SU-DHL-6 (cell line): ENCODE data around the gene RASSF3.

Source experiments
- H2AFZ ChIP-seq: fragments of 200-600 bp; sonication (generic); 2 replicates; pipeline ENCODE4 v1.6.1; 2014; ENCODE audit warnings: low read depth, mild to moderate bottlenecking, moderate library complexity, mixed read lengths, antibody characterized with exemption, low read length; ENCODE audit not compliant: severe bottlenecking
- H3F3A ChIP-seq: fragments of 200-600 bp; shearing (Covaris generic); 2 replicates; pipeline ENCODE4 v1.6.0; 2016; ENCODE audit warnings: antibody characterized with exemption, mild to moderate bottlenecking; ENCODE audit not compliant: insufficient read depth
- H3K27ac ChIP-seq: fragments of 200-600 bp; sonication (generic); 2 replicates; pipeline ENCODE4 v1.5.1; 2016; ENCODE audit warnings: low read depth, mild to moderate bottlenecking, low read length, moderate library complexity, mixed read lengths
- H3K27me3 ChIP-seq: fragments of 200-600 bp; sonication (generic), shearing (Covaris generic); 2 replicates; pipeline ENCODE4 v1.6.0; 2014; ENCODE audit warnings: mild to moderate bottlenecking, low read length
- H3K36me3 ChIP-seq: fragments of 200-600 bp; sonication (generic); 2 replicates; pipeline ENCODE4 v1.6.1; 2014; ENCODE audit warnings: mild to moderate bottlenecking, low read length, mixed read lengths
- H3K4me2 ChIP-seq: fragments of 300-600, 200-600 bp; shearing (Covaris generic), sonication (generic); 2 replicates; pipeline ENCODE4 v1.6.0; 2014; ENCODE audit warnings: low read length, low read depth, mild to moderate bottlenecking; ENCODE audit not compliant: poor library complexity, severe bottlenecking
- H3K4me3 ChIP-seq: fragments of 200-600 bp; sonication (generic); 2 replicates; pipeline ENCODE4 v1.5.1; 2014; ENCODE audit warnings: antibody characterized with exemption, low read length, mild to moderate bottlenecking, mixed read lengths; ENCODE audit not compliant: insufficient read depth, poor library complexity, severe bottlenecking
- H3K79me2 ChIP-seq: fragments of 200-600 bp; sonication (generic); 2 replicates; pipeline ENCODE4 v1.6.1; 2014; ENCODE audit warnings: mild to moderate bottlenecking, low read length, moderate library complexity; ENCODE audit not compliant: insufficient read depth
- H3K9ac ChIP-seq: fragments of 200-600 bp; sonication (generic); 2 replicates; pipeline ENCODE4 v1.7.0; 2014; ENCODE audit warnings: mild to moderate bottlenecking, low read length
- H3K9me2 ChIP-seq: fragments of 200-600 bp; sonication (generic); replicated peaks from 2 replicates; pipeline ENCODE4 v1.6.1; 2014; ENCODE audit warnings: low read length; ENCODE audit not compliant: insufficient read depth
- H3K9me3 ChIP-seq: fragments of 200-600 bp; sonication (generic); 2 replicates; pipeline ENCODE4 v1.6.1; 2014; ENCODE audit warnings: low read length, mixed read lengths; ENCODE audit not compliant: insufficient read depth
- H4K20me1 ChIP-seq: fragments of 200-600 bp; sonication (generic); 2 replicates; pipeline ENCODE4 v1.6.1; 2014; ENCODE audit warnings: low read depth, mild to moderate bottlenecking, antibody characterized with exemption, low read length, moderate library complexity, mixed read lengths
- CTCF ChIP-seq: fragments of 200-600 bp; sonication (generic); IDR thresholded peaks from one replicate; pipeline ENCODE4 v1.5.1; 2017; ENCODE audit warnings: antibody characterized with exemption, mild to moderate bottlenecking, low read length, moderate library complexity; ENCODE audit not compliant: insufficient read depth, poor library complexity, severe bottlenecking
- EZH2phosphoT487 ChIP-seq: fragments of 200-600 bp; sonication (generic), shearing (Covaris generic); conservative IDR thresholded peaks from 2 replicates; pipeline ENCODE4 v1.6.1; 2018; ENCODE audit warnings: mild to moderate bottlenecking, antibody characterized with exemption, low read length, moderate library complexity, mixed read lengths

RASSF3 gene

DNA sequence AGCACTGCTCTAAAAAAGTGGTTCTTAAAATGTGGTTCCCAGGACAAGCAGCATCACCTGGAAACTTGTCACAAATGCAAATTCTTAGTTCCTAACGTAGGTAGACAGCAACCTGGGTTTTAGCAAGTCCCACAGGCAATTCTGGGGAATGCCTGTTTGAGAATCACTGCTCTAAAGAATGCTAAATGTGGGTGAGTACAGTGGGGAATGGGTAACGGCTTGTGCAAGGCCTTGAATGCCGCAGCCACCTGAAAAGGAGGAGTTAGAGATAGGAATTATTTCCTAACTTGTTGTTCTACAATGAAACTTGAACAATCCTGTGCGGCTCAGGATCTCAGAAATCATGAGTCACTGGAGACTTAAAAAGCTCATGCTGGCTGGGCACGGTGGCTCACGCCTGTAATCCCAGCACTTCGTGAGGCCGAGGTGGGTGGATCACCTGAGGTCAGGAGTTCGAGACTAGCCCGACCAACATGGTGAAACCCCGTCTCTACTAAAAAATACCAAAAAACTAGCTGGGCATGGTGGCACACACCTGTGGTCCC is 114.0 kb downstream of the RASSF3 start:
- H3K27me3 ChIP-seq, result no peaks in the 10 kb centered on the region
- H3K4me2 ChIP-seq, result no peak overlapping the region
- H3K9ac ChIP-seq, result no peak overlapping the region
- no peak for TF ChIP-seq EZH2phosphoT487
- TF ChIP-seq CTCF, result no peak
- H3K79me2 ChIP-seq, result no peaks in the 10 kb centered on the region
- no peak overlapping the region for H2AFZ ChIP-seq
- no peak overlapping the region for H3K27ac ChIP-seq
- H3F3A ChIP-seq, result no peaks in the 10 kb centered on the region
- no peaks in the 10 kb centered on the region for H3K36me3 ChIP-seq
- H3K9me2 ChIP-seq, result no peaks in the 10 kb centered on the region
- no peak overlapping the region for H3K4me3 ChIP-seq
- H4K20me1 ChIP-seq, result no peaks in the 10 kb centered on the region
- H3K9me3 ChIP-seq, result no peaks in the 10 kb centered on the region

DNA sequence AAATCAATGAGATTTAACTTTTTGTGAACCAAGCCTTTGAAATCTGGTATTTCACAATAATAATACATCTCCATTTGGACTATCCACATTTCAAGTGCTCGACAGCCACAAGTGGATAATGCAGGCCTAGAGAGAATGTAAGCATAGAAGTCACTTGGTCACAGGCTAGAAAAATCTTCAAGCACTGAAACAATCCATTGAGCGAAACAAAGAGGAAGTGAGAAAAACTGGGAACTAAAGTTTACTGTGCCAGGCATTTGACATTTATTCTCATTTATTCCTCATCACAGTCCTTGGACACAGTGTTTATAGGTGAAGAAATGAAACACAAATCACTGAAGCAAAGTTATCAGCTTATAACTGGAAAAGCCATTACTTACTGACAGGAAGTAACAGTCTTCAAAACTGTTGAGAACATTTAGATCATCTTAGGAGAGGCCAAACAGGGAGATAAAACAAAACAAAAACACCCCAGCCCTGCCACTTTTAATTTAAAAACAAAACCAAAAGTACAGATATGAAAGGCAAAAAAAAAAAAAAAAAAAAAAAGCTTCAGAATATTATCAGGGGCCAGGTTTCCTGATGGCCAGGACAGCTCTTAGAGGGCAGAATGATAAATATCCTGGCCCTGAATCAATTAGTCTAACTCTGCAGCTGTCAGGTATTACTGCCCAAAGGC is 119.8 kb downstream of the RASSF3 start:
- no peaks in the 10 kb centered on the region for H3K36me3 ChIP-seq
- H3K79me2 ChIP-seq, result no peaks in the 10 kb centered on the region
- H4K20me1 ChIP-seq, result no peaks in the 10 kb centered on the region
- no peaks in the 10 kb centered on the region for H3F3A ChIP-seq
- H3K4me3 ChIP-seq, result no peak overlapping the region
- no peaks in the 10 kb centered on the region for H3K27me3 ChIP-seq
- no peaks in the 10 kb centered on the region for H3K9me2 ChIP-seq
- no peak overlapping the region for H2AFZ ChIP-seq
- TF ChIP-seq EZH2phosphoT487, result no peak
- no peak for TF ChIP-seq CTCF
- no peak overlapping the region for H3K4me2 ChIP-seq
- no peak overlapping the region for H3K9ac ChIP-seq
- no peak overlapping the region for H3K27ac ChIP-seq
- H3K9me3 ChIP-seq, result no peaks in the 10 kb centered on the region

DNA sequence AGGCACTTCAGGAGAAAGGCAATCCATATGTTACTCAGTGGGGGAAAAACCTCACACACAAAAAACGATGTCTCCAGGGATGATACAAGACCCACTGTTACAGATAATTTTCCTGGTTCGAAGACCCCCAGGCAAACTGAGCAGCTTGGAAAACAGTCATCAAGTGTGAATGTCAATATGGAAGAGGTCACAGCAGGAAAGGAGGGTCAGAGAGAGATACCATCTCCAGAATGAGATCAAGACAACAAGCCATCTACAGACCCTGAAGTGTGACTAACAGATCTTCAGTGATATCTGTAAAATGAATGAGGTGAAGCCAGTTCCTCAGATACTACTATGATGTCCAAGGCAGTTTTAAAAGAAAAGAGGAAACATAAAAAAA is 120.3 kb downstream of the RASSF3 start:
- H2AFZ ChIP-seq, result no peak overlapping the region
- H3K4me2 ChIP-seq, result no peak overlapping the region
- no peak overlapping the region for H3K27ac ChIP-seq
- H3K9me3 ChIP-seq, result no peaks in the 10 kb centered on the region
- no peaks in the 10 kb centered on the region for H3K79me2 ChIP-seq
- no peaks in the 10 kb centered on the region for H4K20me1 ChIP-seq
- H3F3A ChIP-seq, result no peaks in the 10 kb centered on the region
- no peaks in the 10 kb centered on the region for H3K9me2 ChIP-seq
- no peak overlapping the region for H3K9ac ChIP-seq
- no peaks in the 10 kb centered on the region for H3K27me3 ChIP-seq
- TF ChIP-seq CTCF, result no peak
- no peak for TF ChIP-seq EZH2phosphoT487
- no peaks in the 10 kb centered on the region for H3K36me3 ChIP-seq
- no peak overlapping the region for H3K4me3 ChIP-seq
